GM12891 (cell line): ENCODE results near the gene ZMYM1.

ENCODE experiments used
- PAX5 ChIP-seq: IDR thresholded peaks from 2 replicates; pipeline ENCODE4 v1.6.1; 2011; ENCODE audit warnings: low read length, moderate library complexity, mild to moderate bottlenecking; ENCODE audit not compliant: insufficient read depth, severe bottlenecking
- POLR2A ChIP-seq: IDR thresholded peaks from 2 replicates; pipeline ENCODE4 v1.6.1; 2011; ENCODE audit warnings: low read depth, low read length, control low read depth
- POLR2AphosphoS5 ChIP-seq: IDR thresholded peaks from 2 replicates; pipeline ENCODE4 v1.6.1; 2011; ENCODE audit warnings: low read depth, low read length, control low read depth
- SPI1 ChIP-seq: IDR thresholded peaks from 2 replicates; pipeline ENCODE4 v1.6.1; 2011; ENCODE audit warnings: low read depth, low read length, control low read depth
- TAF1 ChIP-seq: IDR thresholded peaks from 2 replicates; pipeline ENCODE4 v1.6.1; 2011; ENCODE audit warnings: low read depth, low read length, control low read depth

GRCh38 chr1:35122311-35122710 lies 43.1 kb downstream of the ZMYM1 start:
- TF ChIP-seq POLR2AphosphoS5 (no peak), SPI1 (no peak), POLR2A (no peak), TAF1 (no peak), PAX5 (no peak)
